Hematopoietic multipotent progenitor cell treated with erythropoietin and hydrocortisone succinate and interleukin-3 and kit ligand, for 6 days (in vitro differentiated cells): ENCODE data around the gene TAF11L9.
"Not testable (repeated sequence)": the region's sequence is repeated elsewhere in the genome, so short reads cannot be mapped to it uniquely, and the experiment has no call there.

Experiments
- DNase-seq: peaks from one replicate; pipeline ENCODE4 v3.0.0-alpha.2; 2015

Gene TAF11L9

DNA sequence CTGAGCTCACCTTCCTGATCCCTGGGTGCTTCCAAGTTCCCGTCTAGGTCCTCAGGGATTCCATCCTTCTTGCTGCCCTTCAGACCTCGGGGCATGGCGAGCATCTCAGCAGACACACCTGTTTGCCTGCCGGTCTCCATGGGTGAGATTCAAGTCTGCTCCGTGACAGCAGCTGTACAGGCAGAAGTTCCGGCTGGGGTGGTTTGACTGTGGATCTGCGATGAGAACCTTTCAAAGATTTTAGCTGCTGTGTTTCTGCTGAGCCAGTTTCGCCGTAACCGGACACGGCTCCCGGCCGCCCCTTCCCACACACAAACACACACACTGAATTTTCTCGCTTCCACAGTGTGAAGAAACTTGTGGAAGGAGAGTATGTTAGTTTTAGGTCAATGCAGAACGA is at the start of gene TAF11L9:
Gene TAF11L9, minus strand, starts transcription at position 140 of the 400 bp plus-strand sequence.
- not testable (repeated sequence) for DNase-seq

DNA sequence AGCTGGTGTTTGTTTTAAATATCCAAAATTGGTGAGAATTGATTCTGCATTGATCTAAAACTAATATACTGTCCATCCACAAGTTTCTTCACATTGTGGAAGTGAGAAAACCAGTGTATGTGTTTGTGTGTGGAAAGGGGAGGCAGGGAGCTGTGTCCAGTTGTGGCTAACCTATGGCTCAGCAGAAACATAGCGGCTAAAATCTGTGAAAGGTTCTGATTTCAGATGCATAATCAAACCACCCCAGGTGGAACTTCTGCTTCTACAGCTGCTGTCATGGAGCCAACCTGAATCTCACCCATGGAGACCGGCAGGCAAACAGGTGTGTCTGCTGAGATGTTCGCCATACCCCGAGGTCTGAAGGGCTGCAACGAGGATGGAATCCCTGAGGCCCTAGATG is 40.0 kb upstream of the TAF11L9 start, which contains the start of gene TAF11L14:
Gene TAF11L14, plus strand, starts transcription at position 301 of the 400 bp plus-strand sequence.
- no peak for DNase-seq

DNA sequence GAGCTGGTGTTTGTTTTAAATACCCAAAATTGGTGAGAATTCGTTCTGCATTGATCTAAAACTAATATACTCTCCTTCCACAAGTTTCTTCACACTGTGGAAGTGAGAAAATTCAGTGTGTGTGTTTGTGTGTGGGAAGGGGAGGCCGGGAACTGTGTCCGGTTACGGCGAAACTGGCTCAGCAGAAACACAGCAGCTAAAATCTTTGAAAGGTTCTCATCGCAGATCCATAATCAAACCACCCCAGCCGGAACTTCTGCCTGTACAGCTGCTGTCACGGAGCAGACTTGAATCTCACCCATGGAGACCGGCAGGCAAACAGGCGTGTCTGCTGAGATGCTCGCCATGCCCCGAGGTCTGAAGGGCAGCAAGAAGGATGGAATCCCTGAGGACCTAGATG is 37.6 kb upstream of the TAF11L9 start, which contains the start of gene TAF11L13:
Gene TAF11L13, plus strand, starts transcription at position 301 of the 400 bp plus-strand sequence.
- DNase-seq: not testable (repeated sequence)

DNA sequence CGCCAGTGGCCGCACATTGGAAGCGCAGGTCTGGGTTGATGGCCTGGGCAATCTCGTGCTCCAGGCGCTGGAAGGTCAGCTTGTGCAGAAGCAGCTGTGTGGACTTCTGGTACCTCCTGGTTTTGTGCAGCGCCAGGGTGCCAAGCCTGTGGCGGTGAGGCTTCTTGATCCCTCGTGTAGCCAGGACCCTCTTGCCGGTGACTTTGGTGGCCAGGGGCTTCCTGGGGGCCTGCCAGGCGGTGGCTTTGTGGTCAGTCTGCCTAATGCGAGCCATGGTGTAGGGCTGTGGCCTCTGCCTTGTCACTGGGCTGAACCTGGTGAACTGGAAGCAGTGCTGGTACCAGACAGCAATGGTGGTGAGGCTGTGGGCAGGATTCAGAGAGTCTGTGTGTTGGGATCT is 31.5 kb upstream of the TAF11L9 start:
- no peak for DNase-seq

DNA sequence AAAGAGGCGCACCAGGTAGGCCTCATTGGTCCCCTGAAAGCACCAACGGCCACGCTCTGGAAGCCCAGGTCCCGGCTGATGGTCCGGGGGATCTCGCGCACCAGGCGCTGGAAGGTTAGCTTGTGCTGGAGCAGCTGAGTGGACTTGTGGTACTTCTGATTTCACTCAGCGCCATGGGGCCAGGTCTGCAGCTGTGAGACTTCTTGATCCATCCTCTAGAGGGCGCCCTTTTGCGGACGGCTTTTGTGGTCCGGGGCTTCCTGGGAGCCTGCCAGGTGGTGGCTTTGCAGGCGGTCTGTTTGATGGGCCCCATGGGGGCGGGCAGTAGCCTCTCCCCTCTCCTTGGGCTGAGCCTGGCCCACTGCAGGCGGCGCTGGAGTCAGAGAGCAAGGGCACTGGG is 26.4 kb upstream of the TAF11L9 start:
- no peak for DNase-seq

DNA sequence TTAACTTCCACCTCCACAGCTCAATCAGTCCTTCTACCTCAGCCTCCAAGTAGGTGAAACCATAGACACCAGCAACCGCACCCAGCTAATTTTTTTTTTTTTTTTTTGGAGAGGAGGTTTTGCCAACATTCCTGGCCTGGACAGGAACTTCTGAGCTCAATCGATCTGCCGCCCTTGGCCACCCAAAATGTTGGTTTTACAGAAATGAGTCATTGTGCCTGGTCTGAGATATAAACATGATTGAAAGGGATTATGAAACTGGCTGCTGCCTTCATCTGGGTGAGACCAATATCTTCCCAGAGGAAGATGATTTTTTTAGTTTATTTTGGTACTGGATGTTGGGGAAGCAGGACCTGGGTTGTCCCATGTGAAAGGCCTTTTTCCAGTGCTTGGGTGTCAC is 25.2 kb upstream of the TAF11L9 start:
- DNase-seq: no peak

DNA sequence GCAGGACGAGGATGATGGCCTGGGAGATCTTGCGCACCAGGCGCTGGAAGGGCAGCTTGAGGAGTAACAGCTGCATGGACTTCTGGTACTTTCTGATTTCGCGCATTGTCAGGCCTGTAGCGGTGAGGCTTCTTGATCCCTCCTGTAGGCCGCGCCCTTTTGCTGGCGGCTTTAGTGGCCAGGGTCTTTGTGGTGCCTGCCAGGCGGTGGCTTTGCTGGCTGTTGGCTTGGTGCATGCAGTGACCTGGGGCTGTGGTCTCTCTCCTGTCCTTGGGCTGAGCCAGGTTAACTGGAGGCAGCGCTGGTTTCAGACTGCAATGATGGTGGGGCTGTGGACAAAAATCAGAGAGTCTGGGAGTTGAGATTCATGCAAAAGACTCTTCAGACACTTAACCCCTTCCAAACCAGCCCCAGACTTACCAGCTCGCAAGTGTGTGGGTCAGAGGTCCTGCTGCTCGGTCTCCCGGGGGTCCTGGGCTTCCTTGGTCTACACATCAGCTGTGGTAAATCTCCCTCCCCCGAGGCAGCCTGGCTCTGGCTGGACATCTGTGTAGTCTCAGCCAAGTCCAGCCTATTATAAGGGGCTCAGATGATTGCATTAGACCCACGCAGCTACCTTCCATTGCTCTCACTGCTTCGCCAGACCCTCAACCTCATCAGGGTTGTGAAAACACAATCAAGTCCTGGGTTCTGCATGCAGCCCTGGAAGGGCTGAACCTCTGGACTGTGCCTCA is 20.8 kb upstream of the TAF11L9 start:
- no peak for DNase-seq

DNA sequence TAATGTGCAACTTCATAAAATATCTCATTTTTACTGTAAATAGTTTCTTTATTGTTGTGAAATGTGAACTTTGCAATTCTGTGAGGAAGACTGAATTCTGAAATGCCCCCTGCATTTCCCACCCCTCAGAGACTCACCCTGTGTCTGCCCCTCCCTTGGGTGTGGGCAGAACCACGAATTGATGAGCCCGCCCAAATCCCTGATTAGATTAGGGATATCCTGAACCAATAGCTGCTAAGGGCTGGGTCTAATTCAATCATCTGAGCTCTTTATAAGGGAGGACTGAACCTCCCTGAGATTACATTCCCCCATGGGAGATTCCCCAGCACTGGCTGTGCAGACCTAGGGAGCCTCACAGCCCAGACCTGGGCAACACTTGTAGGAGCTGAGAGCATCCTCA is 15.9 kb upstream of the TAF11L9 start, which contains the start of gene TAF11L12:
Gene TAF11L12, plus strand, starts transcription at position 301 of the 400 bp plus-strand sequence.
- DNase-seq: not testable (repeated sequence)

DNA sequence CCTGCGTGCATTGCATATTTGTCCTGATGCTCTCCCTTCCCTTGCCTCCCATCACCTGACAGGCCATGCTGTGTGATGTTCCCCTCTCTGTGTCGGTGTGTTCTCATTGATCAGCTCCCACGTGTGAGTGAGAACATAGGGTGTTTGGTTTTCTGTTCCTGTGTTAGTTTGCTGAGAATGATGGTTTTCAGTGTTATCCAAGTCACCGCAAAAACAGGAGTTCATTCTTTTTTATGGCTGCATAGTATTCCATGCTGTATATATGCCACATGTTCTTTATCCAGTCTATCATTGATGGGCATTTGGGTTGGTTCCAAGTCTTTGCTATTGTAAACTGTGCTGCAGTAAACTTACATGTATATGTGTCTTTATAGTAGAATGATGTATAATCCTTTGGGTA is 13.3 kb upstream of the TAF11L9 start:
- not testable (repeated sequence) for DNase-seq

DNA sequence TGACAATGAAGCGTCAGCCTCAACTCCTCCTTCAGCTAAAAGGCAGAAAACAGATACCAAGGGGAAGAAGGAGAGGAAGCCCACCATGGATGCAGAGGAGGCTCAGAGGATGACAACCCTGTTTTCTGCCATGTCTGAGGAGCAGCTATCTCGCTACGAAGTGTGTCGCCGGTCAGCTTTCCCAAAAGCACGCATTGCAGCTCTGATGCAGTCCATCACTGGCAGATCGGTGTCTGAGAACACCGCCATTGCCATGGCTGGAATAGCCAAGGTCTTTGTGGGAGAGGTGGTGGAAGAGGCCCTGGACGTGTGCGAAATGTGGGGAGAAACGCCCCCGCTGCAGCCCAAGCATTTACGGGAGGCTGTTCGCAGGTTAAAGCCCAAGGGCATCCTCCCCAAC is 10.8 kb upstream of the TAF11L9 start:
- DNase-seq: no peak

DNA sequence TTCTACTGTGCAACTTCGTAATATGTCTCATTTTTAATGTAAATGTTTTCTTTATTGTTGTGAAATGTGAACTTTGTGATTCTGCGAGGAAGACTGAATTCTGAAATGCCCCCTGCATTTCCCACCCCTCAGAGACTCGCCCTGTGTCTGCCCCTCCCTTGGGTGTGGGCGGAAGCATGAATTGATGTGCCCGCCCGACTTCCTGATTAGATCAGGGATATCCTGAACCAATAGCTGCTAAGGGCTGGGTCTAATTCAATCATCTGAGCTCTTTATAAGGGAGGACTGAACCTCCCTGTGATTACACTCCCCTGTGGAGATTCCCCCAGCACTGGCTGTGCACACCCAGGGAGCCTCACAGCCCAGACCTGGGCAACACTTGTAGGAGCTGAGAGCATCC is 9.7 kb upstream of the TAF11L9 start, which contains the start of gene TAF11L11:
Gene TAF11L11, plus strand, starts transcription at position 304 of the 400 bp plus-strand sequence.
- DNase-seq: not testable (repeated sequence)

DNA sequence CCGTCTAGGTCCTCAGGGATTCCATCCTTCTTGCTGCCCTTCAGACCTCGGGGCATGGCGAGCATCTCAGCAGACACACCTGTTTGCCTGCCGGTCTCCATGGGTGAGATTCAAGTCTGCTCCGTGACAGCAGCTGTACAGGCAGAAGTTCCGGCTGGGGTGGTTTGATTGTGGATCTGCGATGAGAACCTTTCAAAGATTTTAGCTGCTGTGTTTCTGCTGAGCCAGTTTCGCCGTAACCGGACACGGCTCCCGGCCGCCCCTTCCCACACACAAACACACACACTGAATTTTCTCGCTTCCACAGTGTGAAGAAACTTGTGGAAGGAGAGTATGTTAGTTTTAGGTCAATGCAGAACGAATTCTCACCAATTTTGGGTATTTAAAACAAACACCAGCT is 3.5 kb upstream of the TAF11L9 start, which contains the start of gene TAF11L10:
Gene TAF11L10, minus strand, starts transcription at position 101 of the 400 bp plus-strand sequence.
- DNase-seq: not testable (repeated sequence)

DNA sequence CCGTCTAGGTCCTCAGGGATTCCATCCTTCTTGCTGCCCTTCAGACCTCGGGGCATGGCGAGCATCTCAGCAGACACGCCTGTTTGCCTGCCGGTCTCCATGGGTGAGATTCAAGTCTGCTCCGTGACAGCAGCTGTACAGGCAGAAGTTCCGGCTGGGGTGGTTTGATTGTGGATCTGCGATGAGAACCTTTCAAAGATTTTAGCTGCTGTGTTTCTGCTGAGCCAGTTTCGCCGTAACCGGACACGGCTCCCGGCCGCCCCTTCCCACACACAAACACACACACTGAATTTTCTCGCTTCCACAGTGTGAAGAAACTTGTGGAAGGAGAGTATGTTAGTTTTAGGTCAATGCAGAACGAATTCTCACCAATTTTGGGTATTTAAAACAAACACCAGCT is 3.3 kb downstream of the TAF11L9 start, which contains the start of gene TAF11L8:
Gene TAF11L8, minus strand, starts transcription at position 101 of the 400 bp plus-strand sequence.
- not testable (repeated sequence) for DNase-seq

DNA sequence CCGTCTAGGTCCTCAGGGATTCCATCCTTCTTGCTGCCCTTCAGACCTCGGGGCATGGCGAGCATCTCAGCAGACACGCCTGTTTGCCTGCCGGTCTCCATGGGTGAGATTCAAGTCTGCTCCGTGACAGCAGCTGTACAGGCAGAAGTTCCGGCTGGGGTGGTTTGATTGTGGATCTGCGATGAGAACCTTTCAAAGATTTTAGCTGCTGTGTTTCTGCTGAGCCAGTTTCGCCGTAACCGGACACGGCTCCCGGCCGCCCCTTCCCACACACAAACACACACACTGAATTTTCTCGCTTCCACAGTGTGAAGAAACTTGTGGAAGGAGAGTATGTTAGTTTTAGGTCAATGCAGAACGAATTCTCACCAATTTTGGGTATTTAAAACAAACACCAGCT is 8.5 kb downstream of the TAF11L9 start, which contains the start of gene TAF11L7:
Gene TAF11L7, minus strand, starts transcription at position 101 of the 400 bp plus-strand sequence.
- DNase-seq: not testable (repeated sequence)
